HG03045 (cell line): ENCODE results near the gene EIF4E.
"Not testable (repeated sequence)": the region's sequence is repeated elsewhere in the genome, so short reads cannot be mapped to it uniquely, and the experiment has no call there.

Source experiments
- ATAC-seq: cut with Tn5 transposase; IDR thresholded peaks from one replicate; pipeline ENCODE4 v1.9.1; 2021; ENCODE audit warnings: mild to moderate bottlenecking, moderate library complexity; ENCODE audit not compliant: unreplicated experiment

Gene EIF4E

DNA sequence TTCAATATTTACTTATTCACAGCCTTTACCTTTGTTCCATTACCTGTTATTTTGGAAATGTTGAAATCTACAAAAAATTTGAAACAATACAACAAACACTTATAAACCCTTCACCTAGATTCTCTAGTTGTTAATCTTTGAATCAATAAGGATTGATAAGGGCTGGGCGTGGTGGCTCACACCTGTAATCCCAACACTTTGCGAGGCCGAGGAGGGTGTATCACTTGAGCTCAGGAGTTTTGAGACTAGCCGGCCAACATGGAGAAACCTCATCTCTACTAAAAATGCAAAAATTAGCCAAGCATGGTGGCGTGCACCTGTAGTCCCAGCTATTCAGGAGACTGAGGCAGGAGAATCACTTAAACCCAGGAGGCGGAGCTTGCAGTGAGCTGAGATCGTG is 5.9 kb upstream of the EIF4E start:
- not testable (repeated sequence) for ATAC-seq

DNA sequence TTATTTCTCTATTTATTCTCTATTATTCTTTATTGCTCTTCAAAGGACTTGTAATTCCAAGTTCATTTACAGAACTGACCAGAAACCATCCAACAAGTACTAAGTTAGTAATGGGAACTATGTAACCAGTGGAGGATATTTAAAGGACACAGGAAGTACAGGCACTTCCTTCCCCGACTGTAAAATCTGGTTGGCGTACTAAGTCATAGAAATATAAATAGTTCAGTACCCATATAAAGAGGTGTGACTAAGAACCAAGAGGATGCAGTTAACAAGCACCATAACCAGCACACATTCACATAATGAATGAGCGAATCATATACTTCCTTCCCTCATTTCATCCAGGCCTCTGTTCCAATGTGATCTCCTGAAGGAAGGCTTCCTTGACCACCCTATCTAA is 3.6 kb upstream of the EIF4E start:
- ATAC-seq, result no peak

DNA sequence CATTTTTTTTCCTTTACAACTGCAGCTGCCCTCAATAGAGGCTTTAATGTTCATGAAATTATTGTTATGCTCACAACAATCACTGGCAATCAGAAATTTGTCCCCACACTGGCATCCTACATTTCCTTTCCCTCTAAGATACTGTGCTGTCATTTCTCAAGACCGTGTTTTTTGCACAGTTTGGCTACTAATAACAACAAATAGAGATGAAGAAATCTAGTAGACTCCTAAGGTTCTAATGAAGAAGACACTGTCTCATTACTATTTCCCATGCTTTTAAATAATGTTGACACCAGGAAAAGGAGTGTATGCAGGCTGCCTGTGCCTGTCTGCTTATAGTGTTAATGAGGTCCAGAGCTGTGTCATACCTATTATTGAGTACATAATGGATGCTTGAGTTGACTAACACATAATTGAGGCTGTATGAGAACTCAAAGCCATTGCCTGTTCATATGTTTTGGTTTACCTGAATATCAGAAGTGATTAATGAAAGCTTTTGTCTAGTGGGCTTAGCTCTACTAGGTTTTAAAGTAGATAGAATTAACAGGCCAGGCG is 1.5 kb upstream of the EIF4E start:
- no peak for ATAC-seq

DNA sequence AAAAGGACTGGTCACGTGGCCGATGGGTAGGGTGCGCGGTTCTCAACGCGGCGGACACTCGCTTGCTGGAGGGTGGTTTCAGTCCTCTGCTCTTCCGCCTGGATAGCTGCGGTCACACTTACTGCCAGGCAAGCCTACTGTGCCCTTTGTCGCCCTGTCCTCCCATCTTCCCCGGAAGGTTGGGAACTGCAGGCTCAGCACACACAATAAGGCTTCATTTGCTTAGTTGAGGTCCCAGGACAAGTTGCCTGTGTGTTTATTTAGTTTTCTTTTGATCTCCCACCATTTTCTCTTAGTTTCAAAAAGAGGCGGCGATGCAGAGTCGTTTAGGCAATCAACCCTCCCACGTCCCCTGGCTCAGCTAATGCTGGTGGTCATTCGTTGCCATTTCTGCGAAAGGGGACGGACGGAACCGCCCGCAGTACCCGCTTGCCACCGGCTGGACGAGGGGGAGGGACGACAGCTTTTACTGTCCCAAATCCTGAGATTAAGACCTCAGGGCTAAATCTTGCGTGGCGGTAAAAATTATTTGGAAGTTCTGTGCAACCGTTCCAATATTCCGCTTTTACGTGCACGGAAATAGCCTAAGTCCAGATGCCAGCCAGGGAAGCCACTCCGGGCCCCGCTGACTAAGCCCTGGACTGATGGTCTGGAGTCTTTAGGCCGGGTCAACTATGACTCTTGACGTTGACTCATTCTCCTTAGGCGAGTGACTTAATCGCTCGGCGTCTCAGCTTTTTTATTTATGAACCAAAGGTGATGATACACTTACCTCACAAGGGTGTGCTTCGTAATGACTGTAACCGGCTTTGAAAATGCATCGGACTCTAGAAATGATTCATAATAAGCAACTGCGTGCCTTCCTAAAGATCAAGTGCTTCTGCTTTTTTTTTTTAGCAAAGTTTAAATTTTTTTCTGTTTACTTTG is 671 bp upstream of the EIF4E start:
- peak; percentile 48 for ATAC-seq

DNA sequence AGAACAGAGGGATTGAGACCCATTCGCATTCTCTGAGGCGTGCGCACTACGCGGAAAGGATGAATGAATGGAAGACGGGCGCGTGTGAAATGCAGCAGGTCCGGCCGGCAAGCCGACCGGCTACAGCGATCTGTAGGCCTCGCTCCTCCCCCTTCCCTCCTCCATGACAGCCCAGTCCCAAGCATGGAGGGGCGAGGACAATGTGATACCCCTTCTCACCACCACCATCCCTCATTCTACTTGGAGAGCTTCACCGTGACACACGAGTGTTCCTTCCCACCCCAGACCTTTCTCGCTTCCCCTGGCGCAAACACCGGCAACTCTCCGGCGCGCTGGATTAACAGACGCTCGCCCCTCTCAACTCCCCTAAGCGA is 815 bp downstream of the EIF4E start:
- ATAC-seq, result peak; percentile 44

DNA sequence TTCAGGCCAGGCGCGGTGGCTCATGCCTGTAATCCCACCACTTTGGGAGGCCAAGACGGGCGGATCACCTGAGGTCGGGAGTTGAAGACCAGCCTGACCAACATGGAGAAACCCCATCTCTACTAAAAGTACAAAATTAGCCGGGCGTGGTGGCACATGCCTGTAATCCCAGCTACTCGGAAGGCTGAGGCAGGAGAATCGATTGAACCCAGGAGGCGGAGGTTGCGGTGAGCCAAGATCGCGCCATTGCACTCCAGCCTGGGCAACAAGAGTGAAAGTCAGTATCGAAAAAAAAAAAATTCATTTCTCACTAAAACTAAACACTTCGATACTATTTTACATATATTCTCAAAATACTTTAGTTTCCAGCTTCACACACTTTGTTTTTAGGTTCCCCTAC is 2.7 kb downstream of the EIF4E start:
- ATAC-seq, result not testable (repeated sequence)

DNA sequence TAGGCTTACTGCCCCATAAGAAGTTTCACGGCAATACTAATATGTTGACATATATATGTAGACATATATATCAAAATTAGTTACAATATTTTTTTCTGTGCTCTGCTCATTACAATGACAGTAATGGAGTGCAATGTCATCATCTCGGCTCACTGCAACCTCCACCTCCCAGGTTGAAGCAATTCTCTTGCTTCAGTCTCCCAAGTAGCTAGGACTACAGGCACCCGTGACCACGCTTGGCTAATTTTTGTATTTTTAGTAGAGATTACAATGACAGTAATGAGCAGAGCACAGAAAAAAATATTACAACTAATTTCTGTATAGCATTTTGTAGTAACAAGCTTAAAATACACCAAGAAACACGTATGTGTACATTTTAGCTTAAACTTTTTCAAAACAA is 7.6 kb downstream of the EIF4E start:
- no peak for ATAC-seq

DNA sequence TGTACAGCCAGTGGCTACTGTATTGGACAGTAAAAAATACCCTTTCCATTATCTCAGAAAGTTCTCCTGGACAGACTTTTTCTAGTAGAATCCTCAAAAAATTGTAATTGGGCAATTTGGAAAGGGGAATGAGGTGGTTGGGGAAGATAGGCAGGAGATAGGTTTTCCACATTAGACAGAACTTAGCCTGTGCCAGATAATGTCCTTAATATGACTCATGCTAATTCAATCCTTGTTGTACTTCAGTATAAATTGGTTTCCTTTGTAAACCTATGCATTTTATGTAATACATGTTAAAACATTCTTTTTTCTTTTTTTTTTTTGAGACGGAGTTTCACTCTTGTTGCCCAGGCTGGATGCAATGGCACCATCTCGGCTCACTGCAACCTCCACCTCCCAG is 8.9 kb downstream of the EIF4E start:
- ATAC-seq, result no peak

DNA sequence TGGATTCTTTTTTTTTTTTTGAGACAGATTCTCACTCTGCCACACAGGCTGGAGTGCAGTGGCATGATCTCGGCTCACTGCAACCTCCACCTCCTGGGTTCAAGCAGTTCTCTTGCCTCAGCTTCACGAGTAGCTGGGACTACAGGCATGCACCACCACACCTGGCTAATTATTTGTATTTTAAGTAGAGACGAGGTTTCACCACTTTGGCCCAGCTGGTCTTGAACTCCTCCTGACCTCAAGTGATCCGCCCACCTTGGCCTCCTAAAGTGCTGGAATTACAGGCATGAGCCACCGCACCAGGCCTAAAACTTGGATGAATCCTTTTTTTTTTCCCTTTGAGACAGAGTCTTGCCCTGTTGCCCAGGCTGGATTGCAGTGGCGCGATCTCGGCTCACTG is 18.2 kb downstream of the EIF4E start:
- not testable (repeated sequence) for ATAC-seq

DNA sequence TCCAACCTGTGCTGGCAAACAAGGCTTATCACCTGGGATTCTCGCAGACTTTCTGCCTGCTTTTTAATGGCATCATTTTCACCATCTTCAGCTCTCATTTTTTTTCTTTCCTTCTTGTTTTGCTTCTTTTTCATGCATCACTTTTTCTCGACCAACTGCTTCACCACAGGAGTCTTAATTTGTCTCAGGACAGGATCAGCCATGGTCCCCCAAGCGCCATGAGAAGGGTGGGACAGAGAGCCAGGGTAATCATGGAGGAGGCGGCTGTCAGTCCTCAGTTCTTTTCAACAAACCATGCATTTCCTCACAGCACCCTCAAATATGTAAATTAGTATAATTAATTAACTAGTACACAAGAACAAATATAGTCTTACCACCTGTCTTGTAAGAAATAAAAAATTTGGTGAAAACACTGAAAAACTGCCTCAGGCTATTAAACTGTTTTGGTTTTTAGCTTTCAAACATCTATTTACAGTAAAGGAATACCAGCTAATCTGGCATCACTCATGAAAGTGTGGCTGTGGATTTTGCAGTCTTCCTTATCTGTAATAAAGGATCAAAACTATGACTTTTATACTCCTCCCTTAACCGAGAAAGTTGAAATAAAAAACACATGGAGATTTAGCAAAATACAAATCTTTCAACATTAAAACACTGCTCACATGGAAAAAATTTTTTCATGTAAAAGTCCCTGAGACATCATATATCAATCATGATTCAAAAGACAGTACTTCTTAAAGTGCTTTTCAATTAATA is 19.1 kb downstream of the EIF4E start:
- no peak for ATAC-seq

DNA sequence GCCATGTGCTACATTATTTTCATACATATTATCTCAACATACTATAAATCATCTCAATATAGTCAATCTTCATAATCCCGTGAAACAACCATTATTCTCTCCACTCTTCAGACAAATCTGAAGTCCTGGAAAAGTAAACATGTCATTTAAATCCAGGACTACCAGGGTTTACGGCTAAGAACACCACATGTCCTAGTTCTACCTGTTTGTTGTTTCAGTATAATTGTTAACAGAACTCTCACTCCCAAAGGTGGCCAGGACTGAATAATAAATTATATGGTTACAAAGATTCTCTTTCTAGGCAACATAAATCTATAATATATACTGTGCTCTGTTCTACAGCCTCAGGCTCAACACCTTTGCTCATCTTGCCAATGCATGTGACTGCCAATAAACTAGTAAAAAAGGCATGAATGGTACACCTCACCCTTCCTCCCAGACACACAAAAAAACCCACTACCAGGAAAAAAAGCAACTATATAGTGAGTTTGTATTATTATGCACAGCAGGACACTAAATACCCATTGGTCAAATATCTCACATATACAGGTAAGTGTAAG is 20.1 kb downstream of the EIF4E start:
- no peak for ATAC-seq

DNA sequence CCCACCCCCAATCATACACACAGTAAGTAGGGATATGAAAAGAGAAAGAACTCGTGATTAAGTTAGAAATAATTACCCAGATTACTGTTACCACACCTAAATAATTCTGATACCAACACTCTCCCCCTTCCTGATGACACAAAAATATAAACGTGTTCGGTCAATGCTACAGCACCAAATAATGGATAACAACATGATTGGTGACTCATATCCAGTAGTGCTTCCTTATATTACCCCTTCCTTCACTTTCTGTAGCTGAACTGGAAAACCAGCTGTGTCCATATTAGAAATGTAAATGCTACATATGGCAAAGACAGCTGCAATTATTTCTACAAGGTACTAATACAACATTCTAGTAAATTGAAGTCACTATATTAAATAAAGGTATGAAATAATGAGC is 20.8 kb downstream of the EIF4E start:
- no peak for ATAC-seq

DNA sequence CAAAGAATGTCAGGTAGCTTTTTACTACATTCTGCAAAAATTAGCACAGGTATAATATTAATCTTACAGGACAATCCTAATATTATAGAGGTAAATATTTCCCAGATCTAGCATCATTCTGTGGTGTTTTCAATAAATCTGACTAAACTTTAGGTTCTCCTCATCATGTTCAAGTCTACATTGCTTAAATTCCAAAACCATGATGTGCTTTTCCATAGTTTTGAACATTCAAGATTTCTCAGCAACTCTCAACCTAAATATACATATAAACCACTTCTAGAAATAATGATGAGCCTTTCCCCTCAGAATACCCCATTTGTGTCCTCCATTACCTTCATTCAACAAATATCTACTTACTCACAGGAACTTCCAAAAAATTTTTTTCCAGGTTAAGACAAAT is 23.1 kb downstream of the EIF4E start:
- no peak for ATAC-seq

DNA sequence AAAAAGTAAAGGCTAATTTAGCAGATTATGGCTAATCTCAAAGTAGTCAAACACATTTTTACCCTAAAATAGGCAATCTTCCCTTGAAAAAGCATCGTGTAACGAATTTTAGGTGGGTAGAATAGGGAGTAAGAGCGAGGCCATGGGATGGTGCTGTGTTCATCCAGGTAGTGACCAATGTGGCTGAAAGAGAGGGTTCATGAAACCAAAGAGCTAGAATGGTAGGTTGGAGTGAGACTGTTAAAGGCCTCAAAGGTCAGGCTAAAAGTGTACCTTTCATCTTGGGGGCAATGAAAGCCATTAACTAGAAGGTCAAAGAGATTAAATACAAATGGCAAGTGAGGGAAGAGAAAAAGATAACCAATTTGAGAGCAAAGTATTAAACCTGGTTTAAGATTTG is 23.6 kb downstream of the EIF4E start:
- no peak for ATAC-seq

DNA sequence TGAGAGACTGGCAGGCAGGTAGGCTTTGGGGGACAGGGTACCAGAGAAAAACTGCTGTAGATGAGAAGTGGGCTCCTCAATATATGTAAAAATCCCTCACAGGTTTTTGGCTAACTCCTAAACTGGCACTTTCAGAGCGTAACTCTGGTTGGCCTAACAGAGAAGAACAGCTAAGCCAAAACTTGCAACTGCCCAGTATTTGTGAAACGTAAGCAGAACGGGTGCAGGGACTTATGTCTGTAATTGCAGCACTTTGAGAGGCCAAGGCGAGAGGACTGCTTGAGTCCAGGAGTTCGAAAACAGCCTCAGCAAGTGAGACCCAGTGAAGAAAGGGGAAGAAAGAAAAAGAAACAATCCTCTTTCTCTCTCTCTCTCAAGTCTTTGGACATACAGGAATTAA is 25.0 kb downstream of the EIF4E start:
- ATAC-seq, result no peak

DNA sequence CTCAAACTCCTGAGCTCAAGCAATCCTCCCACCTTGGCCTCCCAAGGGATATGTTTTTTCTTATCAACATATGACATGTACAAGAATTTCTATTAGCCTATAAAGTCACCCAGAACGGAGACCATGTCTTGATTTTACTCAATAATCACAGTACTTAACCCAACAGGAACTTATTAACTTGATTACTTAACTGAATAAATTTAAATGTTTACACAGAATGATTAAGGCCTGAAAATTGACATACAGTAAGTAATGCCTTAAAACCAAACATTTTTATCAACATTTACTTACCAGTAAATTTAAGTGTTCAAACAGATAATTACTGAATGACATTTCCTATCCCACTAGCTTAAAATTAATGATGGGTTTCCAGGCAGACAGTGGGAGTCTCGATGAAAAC is 25.4 kb downstream of the EIF4E start:
- ATAC-seq, result no peak

DNA sequence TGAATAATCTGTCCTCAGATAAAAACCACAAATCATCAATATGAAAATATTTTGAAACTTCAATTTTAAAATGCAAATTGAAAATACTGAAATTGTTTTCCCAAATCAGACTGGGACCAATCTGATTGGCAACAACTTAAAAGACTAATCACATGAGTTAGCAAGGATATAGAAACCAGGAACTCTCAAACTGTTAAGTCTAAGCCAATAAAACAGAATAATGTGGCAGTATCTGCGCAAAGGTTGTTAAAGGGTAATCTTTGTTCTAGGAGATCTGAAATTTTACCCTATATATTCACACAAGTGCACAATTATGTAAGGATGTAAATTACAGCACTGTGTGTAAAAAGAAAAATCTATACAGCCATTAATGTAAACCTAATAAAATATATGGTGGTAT is 29.7 kb downstream of the EIF4E start:
- no peak for ATAC-seq

DNA sequence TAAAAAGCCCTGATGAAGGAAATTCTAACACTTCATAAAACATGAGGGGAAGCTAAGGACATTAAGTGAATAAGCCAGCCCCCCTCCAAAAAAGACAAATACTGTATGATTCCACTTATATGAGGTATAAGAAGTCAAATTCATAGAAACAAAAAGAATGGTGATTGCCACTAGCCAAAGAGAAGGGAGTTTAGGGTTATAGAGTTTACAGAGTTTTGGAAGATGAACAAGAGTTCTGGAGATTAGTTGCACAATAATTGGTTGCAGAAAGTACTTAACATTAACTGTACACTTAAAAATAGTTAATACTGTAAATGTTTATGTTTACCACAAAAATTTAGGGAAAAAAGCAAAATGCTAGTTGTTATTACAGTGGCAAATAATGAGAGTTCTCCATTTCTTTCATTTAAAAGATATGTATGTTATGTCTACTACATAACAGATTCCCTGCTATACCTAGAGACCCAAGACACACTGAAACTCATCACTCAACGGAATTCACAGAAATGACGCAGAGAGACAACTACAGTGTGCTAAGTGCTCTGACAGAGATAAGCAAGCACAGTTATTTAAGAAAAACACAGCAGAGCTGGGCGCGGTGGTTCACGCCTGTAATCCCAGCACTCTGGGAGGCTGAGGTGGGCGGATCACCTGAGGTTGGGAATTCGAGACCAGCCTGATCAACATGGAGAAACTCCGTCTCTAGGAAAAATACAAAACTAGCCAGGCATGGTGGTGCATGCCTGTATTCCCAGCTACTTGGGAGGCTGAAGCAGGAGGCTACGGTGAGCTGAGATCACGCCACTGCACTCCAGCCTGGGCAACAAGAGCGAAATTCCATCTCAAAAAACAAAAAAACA is 37.2 kb downstream of the EIF4E start:
- no peak for ATAC-seq

DNA sequence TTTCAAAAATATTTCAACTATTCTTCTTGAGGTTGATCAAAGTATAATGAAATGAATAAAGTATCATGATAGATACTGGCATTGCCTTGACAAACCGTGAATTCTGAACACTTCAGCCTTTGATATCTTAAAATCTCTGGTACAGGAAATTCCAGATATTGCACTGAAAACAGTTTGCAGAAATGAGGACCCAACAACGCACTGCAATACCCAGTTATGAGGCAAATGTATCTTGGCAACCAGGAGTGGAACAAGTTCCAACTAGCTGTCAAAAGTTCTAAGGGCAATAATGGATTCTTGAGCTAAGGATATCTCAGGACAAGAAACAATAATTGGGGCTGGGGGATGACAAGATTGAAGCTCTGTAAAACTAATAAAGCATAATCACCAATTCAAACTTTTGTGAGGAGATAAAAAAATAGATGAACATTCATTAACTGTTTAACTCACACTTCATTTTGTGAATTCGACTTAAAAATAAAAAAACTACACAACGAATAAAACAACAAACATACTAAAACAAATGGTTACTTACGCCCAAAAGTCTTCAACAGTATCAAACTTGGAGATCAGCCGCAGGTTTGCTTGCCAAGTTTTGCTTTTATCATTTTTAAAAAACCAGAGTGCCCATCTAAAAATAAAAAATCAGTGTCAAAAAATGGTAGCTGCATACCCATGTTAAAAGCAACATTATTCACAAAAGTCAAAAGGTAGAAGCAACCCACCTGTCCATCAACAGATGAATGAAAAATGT is 38.1 kb downstream of the EIF4E start:
- no peak for ATAC-seq

DNA sequence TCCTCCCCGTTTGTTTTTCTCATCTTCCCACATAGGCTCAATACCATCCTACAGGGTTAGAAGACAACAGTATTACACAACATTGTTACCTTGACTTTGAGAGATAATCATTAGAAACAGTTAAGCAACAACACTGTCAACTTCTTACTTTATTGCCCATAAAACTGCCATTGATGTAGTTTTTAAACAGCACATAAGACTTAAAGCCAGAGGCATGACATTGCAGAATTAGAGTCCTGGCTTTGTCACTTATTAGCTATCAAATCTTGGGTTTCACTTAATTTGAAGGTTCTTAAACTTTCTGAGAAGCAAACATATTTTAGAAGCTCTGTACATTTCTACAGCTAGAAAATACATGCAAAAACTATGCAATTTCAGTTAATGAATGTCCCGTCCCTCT is 41.8 kb downstream of the EIF4E start:
- no peak for ATAC-seq
